ENCODE measurements around the gene SYNDIG1L. TPM values are rescaled to one million over a fixed set of nuclear protein-coding genes. Genes with fewer than 3 reads are reported as not detected.

The SYNDIG1L gene
- total and polyA plus RNA-seq, 7 donors = not detected

- ATAC-seq (no peak), DNase-seq (no peak)
- no peaks in the 10 kb centered on the region for H3K36me3 ChIP-seq (ENCODE audit: insufficient read depth in 1 of 2, low read depth in 1 of 2)
- WGBS, 3 donors = 70 to 84% (median 74%) methylated on average over 1 of the region's 1 CpG
- TF ChIP-seq CTCF (IDR thresholded peaks at IDR 0.05) = no peak
- intact Hi-C loops (cut with DNase I) = no loop called here
- H3K4me3 ChIP-seq = no peak overlapping the region
- H3K9me3 ChIP-seq = no peaks in the 10 kb centered on the region
- H3K4me1 ChIP-seq = no peaks in the 10 kb centered on the region
- H3K27me3 ChIP-seq (ENCODE audit: insufficient read depth in 3 of 3, low read length in 2 of 3) = peaks cover 0 to 46% (median 5%) of the 10 kb centered on the region in 3 donors
- H3K27ac ChIP-seq = no peak overlapping the region
Observed at GRCh38 chr14:74417201-74417600, 8.8 kb downstream of the SYNDIG1L start.

GRCh38 chr14:74415115-74415437 is 10.9 kb downstream of the SYNDIG1L start:
- H3K4me1 ChIP-seq = no peaks in the 10 kb centered on the region
- no peak for ATAC-seq
- H3K27me3 ChIP-seq (ENCODE audit: insufficient read depth in 3 of 3, low read length in 2 of 3) = peaks cover 0 to 43% (median 5%) of the 10 kb centered on the region in 3 donors
- no peak overlapping the region for H3K4me3 ChIP-seq
- 20 to 33% (median 32%) methylated on average over 4 of the region's 4 CpGs for WGBS, 3 donors
- no peaks in the 10 kb centered on the region for H3K36me3 ChIP-seq (ENCODE audit: insufficient read depth in 1 of 2, low read depth in 1 of 2)
- H3K27ac ChIP-seq = no peak overlapping the region
- no peaks in the 10 kb centered on the region for H3K9me3 ChIP-seq
- no peak for DNase-seq
- TF ChIP-seq CTCF (IDR thresholded peaks at IDR 0.05) = no peak
- intact Hi-C loops (cut with DNase I) = no loop called here

- no peaks in the 10 kb centered on the region for H3K36me3 ChIP-seq (ENCODE audit: insufficient read depth in 1 of 2, low read depth in 1 of 2)
- ATAC-seq (no peak), DNase-seq (no peak)
- H3K27ac ChIP-seq = no peak overlapping the region
- TF ChIP-seq CTCF (IDR thresholded peaks at IDR 0.05) = no peak
- intact Hi-C loops (cut with DNase I) = no loop called here
- no peak overlapping the region for H3K4me3 ChIP-seq
- H3K27me3 ChIP-seq (ENCODE audit: insufficient read depth in 3 of 3, low read length in 2 of 3) = peaks cover 0 to 38% (median 5%) of the 10 kb centered on the region in 3 donors
- no peaks in the 10 kb centered on the region for H3K9me3 ChIP-seq
- H3K4me1 ChIP-seq = no peaks in the 10 kb centered on the region
- WGBS, 3 donors = 48 to 55% (median 49%) methylated on average over 7 of the region's 7 CpGs
Observed at GRCh38 chr14:74414403-74415114, 11.5 kb downstream of the SYNDIG1L start.

DNA sequence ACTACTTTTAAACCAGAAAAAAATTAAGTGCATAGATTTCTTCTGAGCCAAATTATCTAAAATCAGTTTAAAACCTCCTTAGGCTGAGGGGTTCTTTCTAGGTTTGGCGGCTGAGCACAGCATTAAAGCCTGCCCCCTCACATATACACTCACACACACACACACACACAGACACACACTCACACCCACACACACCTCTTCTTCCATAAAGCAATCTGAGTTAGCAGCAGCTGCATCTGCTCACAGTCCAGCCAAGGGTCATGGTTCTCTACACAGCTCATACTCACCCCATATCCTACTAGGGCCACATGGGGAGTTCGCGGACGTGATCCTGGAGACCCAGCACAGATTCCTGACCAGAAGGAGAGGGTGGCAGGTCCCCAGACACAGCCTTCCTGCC is 12.4 kb downstream of the SYNDIG1L start:
- ATAC-seq (no peak), DNase-seq (no peak)
- intact Hi-C loops (cut with DNase I) = no loop called here
- Histone ChIP-seq H3K4me3 (no peak overlapping the region), H3K27ac (no peak overlapping the region), H3K9me3 (no peaks in the 10 kb centered on the region), H3K36me3 (ENCODE audit: insufficient read depth in 1 of 2, low read depth in 1 of 2) (no peaks in the 10 kb centered on the region), H3K4me1 (no peaks in the 10 kb centered on the region), H3K27me3 (ENCODE audit: insufficient read depth in 3 of 3, low read length in 2 of 3) (peaks cover 0 to 30% (median 5%) of the 10 kb centered on the region in 3 donors)
- no peak for TF ChIP-seq CTCF (IDR thresholded peaks at IDR 0.05)
- WGBS, 3 donors = 64 to 75% (median 70%) methylated on average over 4 of the region's 4 CpGs

DNA sequence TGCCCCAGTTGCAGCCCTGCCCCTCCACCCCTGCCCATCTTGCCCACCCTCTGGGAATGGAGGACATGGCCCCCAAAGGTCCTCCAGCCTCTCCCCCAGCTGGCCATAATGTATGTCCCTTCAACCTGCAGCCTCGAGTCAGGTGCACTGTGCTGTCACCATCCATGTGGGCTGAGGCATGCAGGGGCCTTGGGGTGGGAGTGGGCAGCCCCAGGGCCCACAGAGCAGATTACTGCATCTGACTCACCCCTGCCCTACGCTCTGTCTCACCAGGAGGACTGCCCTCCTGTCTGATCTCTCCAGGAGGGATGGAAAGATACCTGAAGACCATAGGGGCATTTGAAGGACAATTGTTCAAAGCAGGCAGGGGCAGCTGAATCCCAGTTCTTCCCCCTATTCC is 13.3 kb downstream of the SYNDIG1L start:
- Histone ChIP-seq H3K36me3 (ENCODE audit: insufficient read depth in 1 of 2, low read depth in 1 of 2) (no peaks in the 10 kb centered on the region), H3K9me3 (no peaks in the 10 kb centered on the region), H3K4me1 (no peaks in the 10 kb centered on the region), H3K27ac (no peak overlapping the region), H3K4me3 (no peak overlapping the region), H3K27me3 (ENCODE audit: insufficient read depth in 3 of 3, low read length in 2 of 3) (peaks cover 0 to 22% (median 3%) of the 10 kb centered on the region in 3 donors)
- WGBS, 3 donors = 76 to 92% (median 80%) methylated on average over 2 of the region's 2 CpGs
- no peak for TF ChIP-seq CTCF (IDR thresholded peaks at IDR 0.05)
- intact Hi-C loops (cut with DNase I) = no loop called here
- DNase-seq = no peak
- ATAC-seq = no peak

All from psoas muscle (tissue), 8 donors.